Measurements from ENCODE around the gene RASSF4.

- TF ChIP-seq, protein P1, sequence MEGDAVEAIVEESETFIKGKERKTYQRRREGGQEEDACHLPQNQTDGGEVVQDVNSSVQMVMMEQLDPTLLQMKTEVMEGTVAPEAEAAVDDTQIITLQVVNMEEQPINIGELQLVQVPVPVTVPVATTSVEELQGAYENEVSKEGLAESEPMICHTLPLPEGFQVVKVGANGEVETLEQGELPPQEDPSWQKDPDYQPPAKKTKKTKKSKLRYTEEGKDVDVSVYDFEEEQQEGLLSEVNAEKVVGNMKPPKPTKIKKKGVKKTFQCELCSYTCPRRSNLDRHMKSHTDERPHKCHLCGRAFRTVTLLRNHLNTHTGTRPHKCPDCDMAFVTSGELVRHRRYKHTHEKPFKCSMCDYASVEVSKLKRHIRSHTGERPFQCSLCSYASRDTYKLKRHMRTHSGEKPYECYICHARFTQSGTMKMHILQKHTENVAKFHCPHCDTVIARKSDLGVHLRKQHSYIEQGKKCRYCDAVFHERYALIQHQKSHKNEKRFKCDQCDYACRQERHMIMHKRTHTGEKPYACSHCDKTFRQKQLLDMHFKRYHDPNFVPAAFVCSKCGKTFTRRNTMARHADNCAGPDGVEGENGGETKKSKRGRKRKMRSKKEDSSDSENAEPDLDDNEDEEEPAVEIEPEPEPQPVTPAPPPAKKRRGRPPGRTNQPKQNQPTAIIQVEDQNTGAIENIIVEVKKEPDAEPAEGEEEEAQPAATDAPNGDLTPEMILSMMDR (IDR thresholded peaks at IDR 0.05), result no peak
- no peak for TF ChIP-seq POLR2A (IDR thresholded peaks at IDR 0.05)
These were observed 19.8 kb upstream of the RASSF4 start for GRCh38 chr10:44939691-44940401.
